HepG2 (cell line): ENCODE results near the gene CAGE1. TPM values are rescaled to one million over a fixed set of nuclear protein-coding genes. Genes with fewer than 3 reads are reported as not detected.

Experiments used
- ARHGAP35 ChIP-seq: sonication (generic); formaldehyde crosslinking; IDR thresholded peaks from 2 replicates; pipeline ENCODE4 v1.9.0; 2022; ENCODE audit warnings: mild to moderate bottlenecking, inconsistent platforms, moderate library complexity, missing genetic modification reagents, borderline replicate concordance
- ATF7 ChIP-seq, 2 experiments: fragments of 450-650 bp in 1 of 2; sonication (generic) in 1 of 2; formaldehyde crosslinking in 1 of 2; IDR thresholded peaks; 2 replicates each; pipeline versions ENCODE4 v1.4.0 to v1.6.1; 2016 to 2020; ENCODE audit warnings: antibody characterized with exemption in 1 of 2, mild to moderate bottlenecking in 1 of 2, missing genetic modification reagents in 1 of 2
- ATF7-NPFF ChIP-seq: sonication (generic); formaldehyde crosslinking; IDR thresholded peaks from 2 replicates; pipeline ENCODE4 v1.8.1; 2023; ENCODE audit warnings: mild to moderate bottlenecking, low read depth, missing genetic modification reagents, moderate library complexity
- FOXO4 ChIP-seq: sonication (generic); formaldehyde crosslinking; conservative IDR thresholded peaks from 2 replicates; pipeline ENCODE4 v1.8.1; 2023; ENCODE audit warnings: missing genetic modification reagents
- GATA4 ChIP-seq: sonication (generic); IDR thresholded peaks from 2 replicates; pipeline ENCODE4 v1.6.1; 2016; ENCODE audit warnings: antibody characterized with exemption, low read depth, borderline replicate concordance
- NPAS2 ChIP-seq: sonication (generic); formaldehyde crosslinking; IDR thresholded peaks from 2 replicates; pipeline ENCODE4 v1.8.0; 2022; ENCODE audit warnings: mild to moderate bottlenecking, missing genetic modification reagents, borderline replicate concordance
- ZNF441 ChIP-seq: sonication (generic); formaldehyde crosslinking; IDR thresholded peaks from 2 replicates; pipeline ENCODE4 v1.7.0; 2021; ENCODE audit warnings: missing genetic modification reagents, borderline replicate concordance
- ZNF557 ChIP-seq: sonication (generic); formaldehyde crosslinking; IDR thresholded peaks from 2 replicates; pipeline ENCODE4 v1.4.0; 2020; ENCODE audit warnings: missing genetic modification reagents
- ZNF629 ChIP-seq: sonication (generic); formaldehyde crosslinking; conservative IDR thresholded peaks from 2 replicates; pipeline ENCODE4 v1.5.0; 2020; ENCODE audit warnings: missing genetic modification reagents
- ZNF660 ChIP-seq: sonication (generic); formaldehyde crosslinking; IDR thresholded peaks from 2 replicates; pipeline ENCODE4 v1.5.1; 2020; ENCODE audit warnings: mild to moderate bottlenecking, low read depth, missing genetic modification reagents, borderline replicate concordance
- ZNF747 ChIP-seq: sonication (generic); formaldehyde crosslinking; IDR thresholded peaks from 2 replicates; pipeline ENCODE4 v1.8.1; 2023; ENCODE audit warnings: missing genetic modification reagents, mild to moderate bottlenecking, borderline replicate concordance
- ZNF761 ChIP-seq: sonication (generic); formaldehyde crosslinking; conservative IDR thresholded peaks from 2 replicates; pipeline ENCODE4 v1.4.0; 2020; ENCODE audit warnings: mild to moderate bottlenecking, missing genetic modification reagents
- ZNF776 ChIP-seq: sonication (generic); formaldehyde crosslinking; IDR thresholded peaks from 2 replicates; pipeline ENCODE4 v1.4.0; 2020; ENCODE audit warnings: mild to moderate bottlenecking, missing genetic modification reagents
- polyA plus RNA-seq, 8 experiments: library from polyadenylated mRNA; depleted of rRNA in 3 of 8; stranded (reverse) in 7 of 8; unstranded in 1 of 8; fragments of >200 nt; fragmentation: Illumina TruSeq in 4 of 8; extraction: Trizol in 4 of 8; gene quantifications; 2 replicates each; pipeline versions ENCODE4 v1.2.1 to v1.2.3, GENCODE V29; 2011 to 2016; ENCODE audit warnings: low read depth in 4 of 8, missing spikeins in 1 of 8, mixed read lengths in 1 of 8; ENCODE audit not compliant: insufficient read depth in 1 of 8
- total RNA-seq, 5 experiments: library from RNA; depleted of rRNA; stranded (reverse); fragments of >200 nt; fragmentation: Illumina TruSeq; extraction: Trizol; gene quantifications; 2 replicates each; pipeline ENCODE4 v1.2.3, GENCODE V29; 2016; ENCODE audit warnings: low read depth in 1 of 5
- TF ChIP-seq, protein P1 (sequence below): sonication (generic); formaldehyde crosslinking; IDR thresholded peaks from 2 replicates; pipeline ENCODE4 v1.5.1; 2020; ENCODE audit warnings: mild to moderate bottlenecking, missing genetic modification reagents, borderline replicate concordance
- TF ChIP-seq, protein P2 (sequence below), 2 experiments: sonication (generic) in 1 of 2; formaldehyde crosslinking in 1 of 2; IDR thresholded peaks; 2 replicates each; pipeline versions ENCODE4 v1.5.1 to v1.6.1; 2011 to 2020; ENCODE audit warnings: borderline replicate concordance in 1 of 2, low read depth in 1 of 2, low read length in 1 of 2, mild to moderate bottlenecking in 1 of 2, missing genetic modification reagents in 1 of 2, moderate library complexity in 1 of 2

The CAGE1 gene
- total and polyA plus RNA-seq, 2 of the 13 experiments (the other 11 are each of a cell fraction or from before 2014, with no cell fraction given) = 0.03 to 0.15 TPM

- TF ChIP-seq, protein P1, sequence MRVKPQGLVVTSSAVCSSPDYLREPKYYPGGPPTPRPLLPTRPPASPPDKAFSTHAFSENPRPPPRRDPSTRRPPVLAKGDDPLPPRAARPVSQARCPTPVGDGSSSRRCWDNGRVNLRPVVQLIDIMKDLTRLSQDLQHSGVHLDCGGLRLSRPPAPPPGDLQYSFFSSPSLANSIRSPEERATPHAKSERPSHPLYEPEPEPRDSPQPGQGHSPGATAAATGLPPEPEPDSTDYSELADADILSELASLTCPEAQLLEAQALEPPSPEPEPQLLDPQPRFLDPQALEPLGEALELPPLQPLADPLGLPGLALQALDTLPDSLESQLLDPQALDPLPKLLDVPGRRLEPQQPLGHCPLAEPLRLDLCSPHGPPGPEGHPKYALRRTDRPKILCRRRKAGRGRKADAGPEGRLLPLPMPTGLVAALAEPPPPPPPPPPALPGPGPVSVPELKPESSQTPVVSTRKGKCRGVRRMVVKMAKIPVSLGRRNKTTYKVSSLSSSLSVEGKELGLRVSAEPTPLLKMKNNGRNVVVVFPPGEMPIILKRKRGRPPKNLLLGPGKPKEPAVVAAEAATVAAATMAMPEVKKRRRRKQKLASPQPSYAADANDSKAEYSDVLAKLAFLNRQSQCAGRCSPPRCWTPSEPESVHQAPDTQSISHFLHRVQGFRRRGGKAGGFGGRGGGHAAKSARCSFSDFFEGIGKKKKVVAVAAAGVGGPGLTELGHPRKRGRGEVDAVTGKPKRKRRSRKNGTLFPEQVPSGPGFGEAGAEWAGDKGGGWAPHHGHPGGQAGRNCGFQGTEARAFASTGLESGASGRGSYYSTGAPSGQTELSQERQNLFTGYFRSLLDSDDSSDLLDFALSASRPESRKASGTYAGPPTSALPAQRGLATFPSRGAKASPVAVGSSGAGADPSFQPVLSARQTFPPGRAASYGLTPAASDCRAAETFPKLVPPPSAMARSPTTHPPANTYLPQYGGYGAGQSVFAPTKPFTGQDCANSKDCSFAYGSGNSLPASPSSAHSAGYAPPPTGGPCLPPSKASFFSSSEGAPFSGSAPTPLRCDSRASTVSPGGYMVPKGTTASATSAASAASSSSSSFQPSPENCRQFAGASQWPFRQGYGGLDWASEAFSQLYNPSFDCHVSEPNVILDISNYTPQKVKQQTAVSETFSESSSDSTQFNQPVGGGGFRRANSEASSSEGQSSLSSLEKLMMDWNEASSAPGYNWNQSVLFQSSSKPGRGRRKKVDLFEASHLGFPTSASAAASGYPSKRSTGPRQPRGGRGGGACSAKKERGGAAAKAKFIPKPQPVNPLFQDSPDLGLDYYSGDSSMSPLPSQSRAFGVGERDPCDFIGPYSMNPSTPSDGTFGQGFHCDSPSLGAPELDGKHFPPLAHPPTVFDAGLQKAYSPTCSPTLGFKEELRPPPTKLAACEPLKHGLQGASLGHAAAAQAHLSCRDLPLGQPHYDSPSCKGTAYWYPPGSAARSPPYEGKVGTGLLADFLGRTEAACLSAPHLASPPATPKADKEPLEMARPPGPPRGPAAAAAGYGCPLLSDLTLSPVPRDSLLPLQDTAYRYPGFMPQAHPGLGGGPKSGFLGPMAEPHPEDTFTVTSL = no peak; the same call in 1 of the 2 replicates
- TF ChIP-seq ZNF629 (CRISPR knock-in tag) (0 out of 2 replicates have a peak, but pooled peaks have one; percentile 31), ARHGAP35 (peak; percentile 32; the same call in 1 of the 2 replicates), ZNF660 (CRISPR knock-in tag) (no peak), FOXO4 (CRISPR knock-in tag) (no peak), NPAS2 (CRISPR knock-in tag) (no peak), ZNF441 (CRISPR knock-in tag) (no peak; the same call in 1 of the 2 replicates), ZNF761 (peak; percentile 45; the same call in 1 of the 2 replicates), ZNF776 (CRISPR knock-in tag) (peak; percentile 85), ZNF747 (peak; percentile 15; the same call in 1 of the 2 replicates), ATF7-NPFF (CRISPR knock-in tag) (peak; percentile 54; the same call in 1 of the 2 replicates), ATF7 (IDR thresholded peaks at IDR 0.05) (no peak), ATF7 (CRISPR knock-in tag; IDR thresholded peaks at IDR 0.05) (no peak), ZNF557 (CRISPR knock-in tag) (peak; percentile 64; the same call in 1 of the 2 replicates), GATA4 (peak; percentile 62)
- TF ChIP-seq, protein P2, sequence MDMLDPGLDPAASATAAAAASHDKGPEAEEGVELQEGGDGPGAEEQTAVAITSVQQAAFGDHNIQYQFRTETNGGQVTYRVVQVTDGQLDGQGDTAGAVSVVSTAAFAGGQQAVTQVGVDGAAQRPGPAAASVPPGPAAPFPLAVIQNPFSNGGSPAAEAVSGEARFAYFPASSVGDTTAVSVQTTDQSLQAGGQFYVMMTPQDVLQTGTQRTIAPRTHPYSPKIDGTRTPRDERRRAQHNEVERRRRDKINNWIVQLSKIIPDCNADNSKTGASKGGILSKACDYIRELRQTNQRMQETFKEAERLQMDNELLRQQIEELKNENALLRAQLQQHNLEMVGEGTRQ (IDR thresholded peaks at IDR 0.05; ENCODE audit: low read depth, low read length) = peak; percentile 94
- TF ChIP-seq, protein P2 (CRISPR knock-in tag; IDR thresholded peaks at IDR 0.05; ENCODE audit: borderline replicate concordance) = peak; percentile 98; the same call in 1 of the 2 replicates
Observed at GRCh38 chr6:7312616-7313504, 76.7 kb downstream of the CAGE1 start, which contains the start of gene SSR1 (continued).
